Pancreas (tissue), 10 donors: ENCODE results near the gene CASP5. TPM values are rescaled to one million over a fixed set of nuclear protein-coding genes. Genes with fewer than 3 reads are reported as not detected.
"Not testable (repeated sequence)": the region's sequence is repeated elsewhere in the genome, so short reads cannot be mapped to it uniquely, and the experiment has no call there.

Source experiments
- ATAC-seq, 4 donors: fragments of 200-7000 bp; cut with Tn5 transposase; one replicate each; pipeline versions ENCODE4 v1.8.0 to v1.9.1; 2020; ENCODE audit warnings: mild to moderate bottlenecking in 4 of 4, moderate library complexity in 4 of 4
- DNase-seq, 6 donors: peaks; one replicate each; pipeline ENCODE4 v3.0.0-alpha.2; 2020
- FAIRE-seq: peaks from 2 replicates; lab custom pipeline; 2012; peaks lifted over from hg19 to GRCh38; lab: Jason Lieb, UNC
- H3K27ac ChIP-seq, 4 donors: fragments of 200-600 bp; sonication (generic); 1 replicate in 3 of 4; 2 replicates in 1 of 4; pipeline versions ENCODE4 v1.5.0 to v1.8.0; 2020
- H3K27me3 ChIP-seq, 4 donors: fragments of 200-600 bp; one replicate each; pipeline ENCODE4 v1.8.0; 2021
- H3K36me3 ChIP-seq, 3 donors: fragments of 200-600 bp; sonication (generic) in 1 of 3; one replicate each; pipeline versions ENCODE4 v1.5.0 to v1.8.0; 2020 to 2021
- H3K4me1 ChIP-seq, 3 donors: fragments of 200-600 bp; one replicate each; pipeline ENCODE4 v1.8.0; 2021
- H3K4me3 ChIP-seq, 4 donors: fragments of 200-600 bp; sonication (generic) in 2 of 4; one replicate each; pipeline versions ENCODE4 v1.5.0 to v1.8.0; 2020 to 2021
- H3K9me3 ChIP-seq, 4 donors: fragments of 200-600 bp; one replicate each; pipeline ENCODE4 v1.8.0; 2021
- WGBS, 2 donors: extraction: QIAGEN DNeasy Blood & Tissue Kit; methylation state at CpG; one replicate each; pipeline ENCODE4 v1.1.7; 2013; 5-methylcytosine and 5-hydroxymethylcytosine counted together
- intact Hi-C, 3 donors: fragments of 100-400 bp; cut with DNase I; formaldehyde crosslinking; loops; one replicate each; pipeline versions ENCODE4 v1.11.1 to v1.14.2; 2022
- polyA plus RNA-seq, 2 donors: library from polyadenylated mRNA; stranded (reverse); fragments of 200-250 nt; gene quantifications; one replicate each; pipeline ENCODE4 v1.2.3, GENCODE V29; 2013
- total RNA-seq, 6 donors: library from RNA; stranded (reverse); fragmentation: NEBNext Ultra II Directional in 4 of 6; extraction: Animal tissue kit (Norgen Biotek cat#: 25700) in 4 of 6; gene quantifications; one replicate each; pipeline versions ENCODE4 v1.2.1 to v1.2.4, GENCODE V29; 2021 to 2023
- TF ChIP-seq, protein P1 (sequence below), 4 donors: fragments of 200-600 bp; sonication (generic) in 3 of 4; IDR thresholded peaks; one replicate each; pipeline versions ENCODE4 v1.5.0 to v1.8.0; 2021; ENCODE audit warnings: antibody characterized with exemption in 4 of 4
- donor health status: healthy with polysubstance abuse.
- donor health status: DM: no; HTN: no; CAD: no; lungs with moderate emphysema.
- donor health status: DM: no; HTN: no; CAD: no.
- donor health status: control.
- donor health status: control.
- donor health status: Bipolar disorder and iron deficiency.
- donor health status: DM: yes; HTN: yes; CAD: no.
- donor health status: DM: no; HTN: no; CAD: no.
- donor health status: DM: no; HTN: no; CAD: no.
- donor health status: DM: yes; HTN: yes; CAD: no.

CASP5 gene
- total and polyA plus RNA-seq, 8 donors: 0.12 to 0.25 TPM; not detected in 6

- Histone ChIP-seq H3K27ac (no peak overlapping the region), H3K9me3 (no peaks in the 10 kb centered on the region), H3K36me3 (no peaks in the 10 kb centered on the region), H3K4me3 (no peak overlapping the region), H3K4me1 (no peaks in the 10 kb centered on the region), H3K27me3 (no peaks in the 10 kb centered on the region)
- intact Hi-C loops: no loop called here
- FAIRE-seq: no peak
- no peak for DNase-seq
- 54 to 56% methylated on average over 2 of the region's 2 CpGs for WGBS, 2 donors
- TF ChIP-seq, protein P1, sequence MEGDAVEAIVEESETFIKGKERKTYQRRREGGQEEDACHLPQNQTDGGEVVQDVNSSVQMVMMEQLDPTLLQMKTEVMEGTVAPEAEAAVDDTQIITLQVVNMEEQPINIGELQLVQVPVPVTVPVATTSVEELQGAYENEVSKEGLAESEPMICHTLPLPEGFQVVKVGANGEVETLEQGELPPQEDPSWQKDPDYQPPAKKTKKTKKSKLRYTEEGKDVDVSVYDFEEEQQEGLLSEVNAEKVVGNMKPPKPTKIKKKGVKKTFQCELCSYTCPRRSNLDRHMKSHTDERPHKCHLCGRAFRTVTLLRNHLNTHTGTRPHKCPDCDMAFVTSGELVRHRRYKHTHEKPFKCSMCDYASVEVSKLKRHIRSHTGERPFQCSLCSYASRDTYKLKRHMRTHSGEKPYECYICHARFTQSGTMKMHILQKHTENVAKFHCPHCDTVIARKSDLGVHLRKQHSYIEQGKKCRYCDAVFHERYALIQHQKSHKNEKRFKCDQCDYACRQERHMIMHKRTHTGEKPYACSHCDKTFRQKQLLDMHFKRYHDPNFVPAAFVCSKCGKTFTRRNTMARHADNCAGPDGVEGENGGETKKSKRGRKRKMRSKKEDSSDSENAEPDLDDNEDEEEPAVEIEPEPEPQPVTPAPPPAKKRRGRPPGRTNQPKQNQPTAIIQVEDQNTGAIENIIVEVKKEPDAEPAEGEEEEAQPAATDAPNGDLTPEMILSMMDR (IDR thresholded peaks at IDR 0.05): no peak
- no peak for ATAC-seq
Measured at GRCh38 chr11:105040703-105041102, 17.7 kb upstream of the CASP5 start.

GRCh38 chr11:105034813-105035620, 12.0 kb upstream of the CASP5 start, which contains the start of gene CASP1:
TSS of gene CASP1 (minus strand) at chr11:105035144. CDS start at chr11:105035113, 31 bp downstream.
- 51 to 57% methylated on average over 3 of the region's 3 CpGs for WGBS, 2 donors
- peak within 1 kb of the TSS in 2 of 4 donors; percentile 21 to 27 for H3K4me3 ChIP-seq
- H3K9me3 ChIP-seq: no peaks in the 10 kb centered on the region
- no peaks in the 10 kb centered on the region for H3K27me3 ChIP-seq
- TF ChIP-seq, protein P1 (IDR thresholded peaks at IDR 0.05): no peak
- intact Hi-C loops: no loop called here
- DNase-seq: peak in 1 of 6 donors; percentile 44
- H3K36me3 ChIP-seq: no peaks in the 10 kb centered on the region
- H3K27ac ChIP-seq: peak within 1 kb of the TSS in 2 of 4 donors; percentile 47 to 54
- ATAC-seq: peak; percentile 46 to 93 (median 82)
- no peaks in the 10 kb centered on the region for H3K4me1 ChIP-seq
- FAIRE-seq: no peak

DNA sequence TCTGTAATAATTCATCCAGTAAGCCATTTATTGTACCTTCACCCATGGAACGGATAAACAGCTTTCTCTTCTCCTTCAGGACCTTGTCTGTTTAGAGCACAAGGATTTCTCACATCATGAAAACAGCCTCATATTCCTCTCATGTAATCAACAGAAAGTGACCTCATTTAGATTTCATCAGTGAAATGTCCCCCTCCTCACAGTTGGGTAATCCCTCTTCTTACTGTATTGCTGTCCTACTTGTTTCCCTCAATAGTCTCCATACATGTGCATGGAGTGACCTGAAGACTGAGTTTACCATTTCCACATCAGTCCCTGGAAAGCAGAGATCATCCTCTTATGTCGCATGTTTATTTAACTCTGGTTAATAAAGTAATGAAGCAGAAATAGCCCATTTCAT, 11.4 kb upstream of the CASP5 start:
- DNase-seq, H3K27me3 ChIP-seq, intact Hi-C loops, H3K9me3 ChIP-seq, H3K36me3 ChIP-seq, H3K4me1 ChIP-seq: not testable (repeated sequence)
- ATAC-seq: peak in 2 of 4 donors; percentile 33 to 38
- H3K4me3 ChIP-seq: peak overlapping the region in 2 of 4 donors; percentile 21 to 27
- WGBS, 2 donors: 70 to 81% methylated on average over 2 of the region's 2 CpGs
- FAIRE-seq: peak; percentile 5
- peak overlapping the region in 2 of 4 donors; percentile 47 to 54 for H3K27ac ChIP-seq

DNA sequence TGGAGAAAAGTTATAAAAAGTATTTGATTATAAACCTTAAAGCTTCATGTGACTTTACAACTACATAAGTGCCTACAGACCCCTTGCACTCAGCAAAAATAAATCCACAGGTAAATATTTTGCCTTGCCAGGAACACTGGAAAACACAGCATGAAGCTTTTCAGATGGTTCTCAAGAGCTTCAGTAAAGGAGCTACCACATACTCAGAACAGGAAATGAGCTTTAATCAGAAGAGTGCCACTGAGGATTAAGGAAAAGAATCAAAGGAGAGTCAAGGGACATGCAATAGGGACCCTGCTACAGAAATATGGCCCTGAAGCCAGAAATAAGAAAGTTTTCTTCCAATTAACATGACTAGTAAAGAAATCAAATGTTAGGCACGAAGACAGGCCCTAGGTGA, 10.8 kb upstream of the CASP5 start:
- DNase-seq (no peak), FAIRE-seq (no peak), ATAC-seq (peak in 1 of 4 donors; percentile 9)
- no peaks in the 10 kb centered on the region for H3K4me1 ChIP-seq
- H3K27me3 ChIP-seq: no peaks in the 10 kb centered on the region
- peak overlapping the region in 1 of 4 donors; percentile 27 for H3K4me3 ChIP-seq
- TF ChIP-seq, protein P1 (IDR thresholded peaks at IDR 0.05): no peak
- no peaks in the 10 kb centered on the region for H3K36me3 ChIP-seq
- intact Hi-C loops: no loop called here
- H3K9me3 ChIP-seq: no peaks in the 10 kb centered on the region
- H3K27ac ChIP-seq: peak overlapping the region in 2 of 4 donors; percentile 27 to 47
- 52 to 56% methylated on average over 1 of the region's 1 CpG for WGBS, 2 donors

- H3K36me3 ChIP-seq: no peaks in the 10 kb centered on the region
- no peak for FAIRE-seq
- ATAC-seq: peak in 2 of 4 donors; percentile 28 to 40
- WGBS, 2 donors: 77 to 89% methylated on average over 3 of the region's 3 CpGs
- no peaks in the 10 kb centered on the region for H3K27me3 ChIP-seq
- TF ChIP-seq, protein P1 (IDR thresholded peaks at IDR 0.05): no peak
- DNase-seq: no peak
- H3K4me1 ChIP-seq: no peaks in the 10 kb centered on the region
- intact Hi-C loops: no loop called here
- H3K9me3 ChIP-seq: no peaks in the 10 kb centered on the region
- H3K4me3 ChIP-seq: peak overlapping the region in 1 of 4 donors; percentile 27
- H3K27ac ChIP-seq: peak overlapping the region in 1 of 4 donors; percentile 27
Measured at GRCh38 chr11:105033343-105033742, 10.4 kb upstream of the CASP5 start.
